GM18498 (cell line): ENCODE results near the gene CSMD2.
"Not testable (repeated sequence)": the region's sequence is repeated elsewhere in the genome, so short reads cannot be mapped to it uniquely, and the experiment has no call there.

Experiments used
- ATAC-seq: cut with Tn5 transposase; IDR thresholded peaks from one replicate; pipeline ENCODE4 v1.9.1; 2021; ENCODE audit warnings: mild to moderate bottlenecking, moderate library complexity; ENCODE audit not compliant: unreplicated experiment

The CSMD2 gene

GRCh38 chr1:34164771-34165391 is at the start of gene CSMD2:
Gene CSMD2, minus strand, starts transcription at chr1:34165230. Its CDS starts 133 bp downstream, at chr1:34165097.
- ATAC-seq, result no peak

DNA sequence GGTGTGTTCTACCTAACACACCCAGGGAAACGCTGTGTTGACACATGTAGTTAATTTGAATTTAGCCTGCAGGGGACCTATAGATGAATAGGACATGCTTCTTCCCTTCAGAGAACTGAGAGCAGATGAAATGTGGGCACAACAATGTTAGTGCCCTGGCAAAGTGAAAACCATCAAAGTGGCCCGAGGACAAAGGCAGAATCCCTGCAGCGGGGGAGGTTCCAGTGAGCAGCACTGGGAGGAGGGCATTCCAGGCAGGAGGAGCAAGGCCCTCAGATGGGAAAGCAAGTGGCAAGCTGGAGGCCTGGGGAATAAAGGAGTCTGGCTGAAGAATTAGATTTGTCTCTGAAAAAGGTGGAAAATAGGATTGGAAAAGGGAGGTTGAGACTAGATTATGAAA is 48.9 kb upstream of the CSMD2 start:
- no peak for ATAC-seq

GRCh38 chr1:34212673-34213072 is 47.6 kb upstream of the CSMD2 start:
- ATAC-seq, result no peak

DNA sequence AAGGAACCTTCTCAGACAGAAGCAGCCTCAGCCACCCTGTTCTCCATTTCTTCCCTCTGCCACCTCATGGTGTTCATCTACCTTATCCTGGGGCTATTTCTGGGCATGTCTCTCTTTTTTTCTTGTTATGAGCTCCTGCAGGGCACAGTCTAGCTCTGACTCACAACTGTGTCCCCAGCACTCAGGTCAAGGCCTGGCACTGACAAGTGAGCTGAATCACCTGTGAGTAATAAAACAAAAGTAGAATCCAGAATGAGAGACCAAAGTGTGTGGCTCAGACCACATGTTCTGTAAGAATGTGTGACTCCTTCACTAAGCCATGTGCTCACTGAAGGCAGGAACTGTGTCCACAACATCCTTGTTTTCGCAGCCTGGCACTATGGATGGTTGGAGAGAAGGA is 34.9 kb upstream of the CSMD2 start:
- ATAC-seq, result no peak

DNA sequence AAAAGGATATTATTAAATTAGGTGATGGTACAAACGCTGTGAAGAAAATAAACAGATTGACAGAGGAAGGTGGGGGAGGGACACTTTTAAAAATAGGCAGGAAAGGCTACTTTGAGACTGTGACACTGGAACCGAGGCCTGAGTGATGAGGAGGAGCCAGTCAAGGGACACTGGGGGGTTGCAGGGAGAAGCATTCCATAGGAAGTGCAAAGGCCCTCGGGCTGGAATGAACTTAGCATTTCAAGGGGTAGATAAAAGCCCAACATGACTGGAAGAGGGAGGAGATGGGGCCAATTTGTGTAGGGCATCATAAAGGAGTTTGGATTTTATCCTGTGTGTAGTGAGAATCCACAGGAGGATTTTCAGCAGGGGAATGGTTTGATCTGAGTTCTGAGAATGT is 27.6 kb upstream of the CSMD2 start:
- ATAC-seq, result no peak

DNA sequence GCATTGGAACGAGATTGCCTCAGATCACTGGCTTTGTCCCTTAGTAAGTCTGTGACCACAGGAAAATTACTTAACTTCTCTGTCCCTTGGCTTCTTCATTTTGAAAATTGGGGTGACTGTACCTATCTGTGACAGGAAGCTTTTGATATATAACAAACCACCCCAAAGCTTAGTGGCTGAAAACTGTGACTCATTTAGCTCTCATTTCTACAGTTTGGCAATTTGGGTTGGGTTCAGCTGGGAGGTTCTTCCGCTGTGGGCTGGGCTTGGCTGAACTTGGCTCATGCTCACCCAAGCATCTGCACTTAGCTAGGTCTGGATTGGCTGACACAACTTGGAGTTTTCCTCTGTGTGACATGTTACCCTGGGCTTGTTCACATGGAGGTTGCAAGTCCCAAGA is 25.7 kb upstream of the CSMD2 start:
- no peak for ATAC-seq

- ATAC-seq, result no peak
Observed at GRCh38 chr1:34188985-34189384, 24.0 kb upstream of the CSMD2 start.

DNA sequence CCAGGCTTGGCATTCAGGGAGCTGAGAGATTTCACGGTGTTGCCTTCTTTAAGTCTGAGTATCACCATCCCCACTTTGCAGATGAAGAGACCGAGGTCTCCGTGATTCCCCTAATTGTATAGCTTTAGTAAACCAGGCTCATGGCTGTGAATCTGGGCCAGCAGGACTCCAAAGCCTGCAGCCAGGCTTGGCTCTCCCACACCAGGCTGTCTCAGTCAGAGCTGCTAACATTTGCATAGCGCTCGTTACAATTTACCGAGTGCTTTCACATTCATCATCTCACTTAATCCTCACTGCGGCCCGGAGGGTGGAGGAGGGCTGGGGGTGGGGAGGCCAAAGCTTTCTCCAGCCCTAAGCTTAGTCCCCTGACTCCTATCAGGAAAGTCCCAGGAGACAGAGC is 23.4 kb upstream of the CSMD2 start:
- no peak for ATAC-seq

GRCh38 chr1:34186741-34187494 is 21.9 kb upstream of the CSMD2 start:
- no peak for ATAC-seq

DNA sequence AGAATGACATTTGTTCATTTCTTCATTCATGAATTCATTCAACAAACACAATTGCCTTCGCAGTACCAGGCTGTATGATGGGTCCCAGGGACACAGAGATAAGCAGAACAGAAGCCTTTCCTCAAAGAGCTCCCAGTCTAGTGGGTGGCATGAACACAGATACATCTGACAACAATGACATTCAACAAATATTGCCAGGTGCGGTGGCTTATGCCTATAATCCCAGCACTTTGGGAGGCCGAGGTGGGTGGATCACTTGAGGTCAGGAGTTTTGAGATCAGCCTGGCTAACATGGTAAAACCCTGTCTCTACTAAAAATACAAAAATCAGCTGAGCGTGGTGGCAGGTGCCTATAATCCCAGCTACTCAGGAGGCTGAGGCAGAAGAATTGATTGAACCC is 18.4 kb upstream of the CSMD2 start:
- not testable (repeated sequence) for ATAC-seq

DNA sequence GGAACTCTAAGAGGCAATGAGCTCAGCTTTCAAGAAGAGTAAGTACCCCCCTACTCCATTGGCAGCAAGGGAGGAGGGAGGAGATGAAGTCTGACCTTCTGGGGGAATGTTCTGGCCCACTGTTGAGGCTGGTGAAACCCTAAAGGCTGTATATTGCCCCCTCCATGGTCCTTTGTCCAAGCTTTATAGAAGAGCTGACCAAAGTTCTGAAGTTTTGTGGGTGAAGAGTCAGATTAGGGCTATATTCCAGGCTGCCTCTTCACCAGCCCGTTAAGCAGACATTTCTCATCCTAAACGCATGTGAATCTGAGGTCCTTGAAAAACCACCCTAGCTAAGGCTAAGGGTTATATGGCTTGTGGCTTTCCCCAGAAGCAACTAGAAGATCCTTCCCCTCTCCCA is 13.0 kb upstream of the CSMD2 start:
- no peak for ATAC-seq

DNA sequence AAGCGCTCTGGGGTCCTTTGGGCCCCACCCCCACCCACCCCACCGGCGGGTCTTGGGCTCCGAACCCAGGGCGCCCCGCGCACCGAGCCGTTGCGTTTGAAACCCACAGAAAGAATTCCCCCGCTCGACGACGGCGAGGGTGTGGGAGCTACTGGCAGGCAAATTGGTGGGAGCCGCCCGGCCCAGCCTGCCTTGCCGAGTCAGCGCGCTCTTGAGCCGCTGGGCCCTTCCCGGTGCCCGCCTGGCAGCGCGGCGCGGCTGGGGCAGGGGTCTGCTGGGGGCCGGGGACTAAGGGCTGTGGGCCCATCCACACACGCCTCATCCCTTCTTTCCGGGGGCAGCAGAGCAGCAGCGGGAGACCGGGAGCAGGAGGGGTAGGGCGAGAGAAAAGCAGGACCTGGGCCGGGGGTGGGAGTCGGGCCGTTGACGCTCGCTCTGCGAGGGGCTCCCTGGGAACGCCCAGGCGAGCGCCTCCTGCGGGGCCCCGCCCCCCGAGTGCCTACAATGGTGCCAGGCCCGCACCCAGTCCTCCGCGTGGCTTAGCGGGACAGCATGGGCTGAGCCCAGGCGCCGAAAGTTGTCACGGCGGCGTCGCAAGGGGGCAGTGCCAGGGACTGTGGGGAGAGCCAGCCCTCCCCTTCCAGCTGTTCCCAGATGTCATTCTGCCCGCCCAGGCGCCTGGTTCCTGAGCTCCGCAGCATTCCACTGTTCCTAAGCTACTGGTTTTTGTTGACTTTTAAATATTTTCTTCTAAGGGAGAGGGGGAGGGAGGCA is 12.0 kb upstream of the CSMD2 start, which contains the start of gene C1orf94:
C1orf94 (plus strand) TSS at position 78 of the 774 bp plus-strand sequence. CDS start 883 bp downstream, outside the sequence.
- ATAC-seq, result no peak

DNA sequence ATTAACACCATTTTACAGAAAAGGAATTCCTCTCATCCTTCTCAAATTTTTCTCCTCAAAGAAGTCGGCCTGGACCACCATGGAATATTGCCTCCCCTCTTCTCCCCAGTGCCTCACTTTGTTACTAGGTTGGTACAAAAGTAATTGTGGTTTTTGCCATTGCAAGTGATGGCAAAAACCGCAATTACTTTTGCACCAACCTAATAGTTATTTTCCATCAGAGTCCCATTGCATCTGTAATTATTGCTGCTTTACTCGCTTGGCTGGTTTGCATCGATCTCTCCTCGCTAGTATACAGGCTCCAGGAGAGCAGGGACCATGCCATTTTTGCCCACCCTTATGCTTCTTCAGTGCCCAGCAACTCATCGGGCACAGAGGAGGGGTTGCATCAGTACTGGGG is 10.7 kb upstream of the CSMD2 start:
- ATAC-seq, result no peak

- no peak for ATAC-seq
Observed at GRCh38 chr1:34167389-34167788, 2.4 kb upstream of the CSMD2 start.

- ATAC-seq, result no peak
Observed at GRCh38 chr1:34166625-34167361, 1.8 kb upstream of the CSMD2 start.

DNA sequence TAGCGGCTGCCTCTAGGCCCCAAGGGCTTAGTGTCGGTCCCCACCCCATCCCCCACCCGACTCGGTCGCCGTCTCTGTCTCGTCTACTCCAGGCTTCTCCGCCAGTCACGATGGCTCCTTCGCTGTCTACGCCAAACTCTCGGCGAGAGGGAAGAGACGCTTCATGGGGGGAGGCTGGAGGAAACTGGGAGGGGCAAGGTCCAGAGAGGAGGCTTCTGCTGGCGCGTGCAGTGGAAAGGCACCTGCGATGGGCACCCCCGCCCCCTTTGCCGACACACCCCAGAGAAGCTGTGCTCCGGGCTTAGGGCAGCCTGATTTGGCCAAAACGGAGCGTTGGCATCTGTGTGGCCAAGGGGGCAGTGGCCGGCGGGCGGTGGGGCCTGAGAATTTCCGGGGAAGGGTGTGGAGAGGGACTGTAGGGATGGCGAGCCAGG is 1.2 kb upstream of the CSMD2 start:
- ATAC-seq, result no peak

DNA sequence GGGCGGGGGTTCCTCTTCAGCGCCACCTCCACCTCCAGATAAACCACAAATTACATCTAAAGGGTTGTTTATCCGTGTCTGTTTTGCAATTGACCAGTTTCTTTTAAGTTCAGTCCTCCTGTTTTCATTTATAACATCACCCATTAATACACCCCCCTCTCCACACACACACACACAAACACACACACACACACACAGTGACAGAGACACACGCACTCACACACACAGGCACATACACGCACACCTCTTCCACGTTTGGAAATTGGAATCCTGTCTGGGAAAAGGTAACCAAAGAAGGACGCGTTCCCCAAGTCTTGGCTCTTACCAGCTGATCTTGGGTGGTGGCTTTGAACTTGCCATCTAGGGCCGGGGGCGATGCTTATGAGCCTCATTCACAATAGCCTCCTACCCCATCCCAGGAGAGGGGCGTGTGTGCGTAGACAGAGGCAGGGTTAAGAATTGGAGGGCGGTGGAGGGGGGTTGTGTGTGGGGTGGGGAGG is 442 bp upstream of the CSMD2 start:
- ATAC-seq, result no peak

- peak; percentile 8 for ATAC-seq
Observed at GRCh38 chr1:34163792-34164731, 968 bp downstream of the CSMD2 start.

DNA sequence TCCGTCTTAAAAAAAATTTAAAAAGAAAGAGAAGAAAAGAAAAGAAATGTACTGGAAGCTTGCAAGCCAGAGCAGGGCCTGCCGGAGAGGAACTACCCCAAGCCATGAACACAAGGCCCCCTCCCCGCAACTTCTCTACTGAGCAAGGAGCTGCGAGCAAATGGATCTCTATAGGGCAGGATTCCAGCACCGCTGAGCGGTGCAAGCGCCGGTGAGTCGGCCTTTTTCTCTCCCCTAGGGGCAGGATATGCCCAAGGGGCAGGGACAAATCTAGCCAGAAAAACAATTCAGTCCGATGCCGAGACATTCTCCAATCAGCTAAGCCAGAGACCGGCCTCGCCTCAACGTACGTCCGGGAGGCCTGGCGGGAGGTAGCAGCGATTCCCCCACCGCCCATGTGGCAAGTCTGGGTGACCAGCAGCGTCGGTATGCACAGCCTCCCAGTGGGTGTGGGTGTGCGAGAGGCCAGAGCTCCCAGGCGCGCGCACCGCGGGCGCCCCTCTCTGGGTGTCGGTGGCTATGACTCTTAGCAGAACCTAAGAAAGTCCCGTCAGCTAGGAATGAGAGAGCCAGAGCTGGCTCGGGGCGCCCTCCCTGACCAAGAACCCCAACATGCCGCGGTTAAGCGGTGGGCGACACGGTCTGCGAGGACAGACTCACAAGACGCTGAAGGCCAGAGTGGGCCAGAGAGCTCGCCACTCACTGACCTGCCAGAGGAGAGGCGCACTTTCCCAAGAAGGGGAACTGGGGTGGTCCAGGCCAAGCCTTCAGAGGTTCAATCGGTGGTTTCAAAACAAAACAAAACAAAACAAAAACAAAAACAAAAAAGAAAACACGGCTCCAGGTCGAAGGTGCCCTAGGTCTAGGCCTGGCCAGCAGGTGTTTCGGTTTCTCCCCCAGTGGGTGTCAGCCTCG is 1.9 kb downstream of the CSMD2 start:
- ATAC-seq, result peak; percentile 83
